ENCODE data around the gene AMBRA1.

Gene AMBRA1

DNA sequence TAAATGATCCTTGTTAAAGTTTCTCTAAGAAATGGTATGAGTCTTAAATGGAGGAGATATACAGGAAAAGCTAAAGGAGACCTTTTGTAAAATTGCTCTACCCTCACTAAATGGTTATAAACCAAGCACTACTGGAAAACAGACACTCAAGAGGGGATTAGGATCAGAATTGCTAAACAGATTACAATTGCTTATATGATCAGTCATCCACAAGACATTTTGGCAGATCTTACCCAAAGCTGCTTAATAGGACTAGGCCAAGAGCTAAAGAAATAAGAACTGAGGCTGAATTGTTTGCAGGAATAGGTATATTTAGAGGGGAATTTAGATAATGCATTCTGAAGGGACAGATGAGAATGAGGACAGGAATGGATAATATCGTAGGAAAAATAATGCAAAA is 13.7 kb upstream of the AMBRA1 start:
- TF ChIP-seq SPI1 (IDR thresholded peaks at IDR 0.05; ENCODE audit: borderline replicate concordance, low read depth) (no peak), POLR2AphosphoS5 (IDR thresholded peaks at IDR 0.05; ENCODE audit: low read depth) (no peak), REST (IDR thresholded peaks at IDR 0.05; ENCODE audit: insufficient replicate concordance, low read depth) (no peak), GABPA (IDR thresholded peaks at IDR 0.05; ENCODE audit: low read depth) (no peak)
- TF ChIP-seq, protein P1, sequence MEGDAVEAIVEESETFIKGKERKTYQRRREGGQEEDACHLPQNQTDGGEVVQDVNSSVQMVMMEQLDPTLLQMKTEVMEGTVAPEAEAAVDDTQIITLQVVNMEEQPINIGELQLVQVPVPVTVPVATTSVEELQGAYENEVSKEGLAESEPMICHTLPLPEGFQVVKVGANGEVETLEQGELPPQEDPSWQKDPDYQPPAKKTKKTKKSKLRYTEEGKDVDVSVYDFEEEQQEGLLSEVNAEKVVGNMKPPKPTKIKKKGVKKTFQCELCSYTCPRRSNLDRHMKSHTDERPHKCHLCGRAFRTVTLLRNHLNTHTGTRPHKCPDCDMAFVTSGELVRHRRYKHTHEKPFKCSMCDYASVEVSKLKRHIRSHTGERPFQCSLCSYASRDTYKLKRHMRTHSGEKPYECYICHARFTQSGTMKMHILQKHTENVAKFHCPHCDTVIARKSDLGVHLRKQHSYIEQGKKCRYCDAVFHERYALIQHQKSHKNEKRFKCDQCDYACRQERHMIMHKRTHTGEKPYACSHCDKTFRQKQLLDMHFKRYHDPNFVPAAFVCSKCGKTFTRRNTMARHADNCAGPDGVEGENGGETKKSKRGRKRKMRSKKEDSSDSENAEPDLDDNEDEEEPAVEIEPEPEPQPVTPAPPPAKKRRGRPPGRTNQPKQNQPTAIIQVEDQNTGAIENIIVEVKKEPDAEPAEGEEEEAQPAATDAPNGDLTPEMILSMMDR (IDR thresholded peaks at IDR 0.05; ENCODE audit: insufficient read depth, low read length) = no peak
- no peaks in the 10 kb centered on the region for H3K27me3 ChIP-seq (ENCODE audit: insufficient read depth, poor library complexity, severe bottlenecking)
- no peak overlapping the region for H3K27ac ChIP-seq (replicated peaks)
- DNase-seq (ENCODE audit: low read depth in 1 of 2, low spot score in 1 of 2) = no peak
- no peak overlapping the region for H3K4me3 ChIP-seq (replicated peaks; ENCODE audit: insufficient read depth, low read length)

DNA sequence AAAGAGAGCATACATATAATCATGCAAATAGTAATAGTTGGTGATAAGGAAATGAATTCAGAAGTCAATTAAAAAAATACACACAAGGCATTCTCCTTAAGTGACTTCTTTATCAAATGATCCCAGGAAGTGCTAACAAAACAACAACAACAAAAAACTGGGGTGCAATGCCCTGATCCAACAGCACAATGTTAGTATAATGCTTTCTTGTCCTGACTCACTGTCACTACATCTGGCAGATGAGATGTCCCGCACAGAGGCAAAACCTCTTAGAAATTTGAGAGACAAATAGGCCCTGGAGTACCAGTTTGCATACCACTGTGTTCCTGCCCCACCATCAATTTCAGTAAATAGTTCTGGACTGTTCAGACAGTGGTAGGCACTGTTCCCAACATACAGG is 11.0 kb upstream of the AMBRA1 start:
- Histone ChIP-seq H3K27ac (replicated peaks) (no peak overlapping the region), H3K4me3 (replicated peaks; ENCODE audit: insufficient read depth, low read length) (no peak overlapping the region), H3K27me3 (ENCODE audit: insufficient read depth, poor library complexity, severe bottlenecking) (no peaks in the 10 kb centered on the region)
- no peak for DNase-seq (ENCODE audit: low read depth in 1 of 2, low spot score in 1 of 2)
- TF ChIP-seq, protein P1 (IDR thresholded peaks at IDR 0.05; ENCODE audit: insufficient read depth, low read length) = no peak

DNA sequence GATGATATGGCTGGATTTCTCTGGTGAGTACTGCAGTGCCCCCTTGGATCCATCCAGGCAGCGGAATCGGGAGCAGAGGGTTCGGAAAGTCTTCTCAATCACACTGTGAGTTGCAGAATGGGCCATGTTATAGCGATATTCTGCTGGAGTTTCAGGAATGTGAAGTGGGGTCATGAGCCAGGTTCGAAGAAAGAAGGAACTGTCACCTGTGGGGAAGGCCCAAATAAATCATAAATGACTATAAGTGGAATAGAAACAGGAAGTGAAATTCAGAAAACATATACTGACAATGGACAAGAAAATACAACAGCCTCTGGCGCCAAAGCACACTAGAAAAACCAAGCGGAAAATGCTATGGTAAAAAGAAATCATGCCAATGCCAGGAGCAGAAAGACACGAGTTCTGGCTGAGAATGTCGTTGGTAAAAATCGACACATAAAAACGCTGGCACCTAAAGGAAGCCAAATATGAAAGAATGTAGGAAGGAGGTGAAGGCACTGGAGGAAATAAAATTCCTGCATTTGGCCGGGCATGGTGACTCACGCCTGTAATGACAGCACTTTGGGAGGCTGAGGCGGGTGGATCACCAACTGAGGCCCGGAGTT is 10.0 kb upstream of the AMBRA1 start:
- DNase-seq (ENCODE audit: low read depth in 1 of 2, low spot score in 1 of 2) = no peak
- TF ChIP-seq, protein P1 (IDR thresholded peaks at IDR 0.05; ENCODE audit: insufficient read depth, low read length) = no peak
- no peak for TF ChIP-seq REST (IDR thresholded peaks at IDR 0.05; ENCODE audit: insufficient replicate concordance, low read depth)
- 0 out of 2 replicates have a peak, but pooled peaks have one; percentile 12 for TF ChIP-seq SPI1 (IDR thresholded peaks at IDR 0.05; ENCODE audit: borderline replicate concordance, low read depth)

DNA sequence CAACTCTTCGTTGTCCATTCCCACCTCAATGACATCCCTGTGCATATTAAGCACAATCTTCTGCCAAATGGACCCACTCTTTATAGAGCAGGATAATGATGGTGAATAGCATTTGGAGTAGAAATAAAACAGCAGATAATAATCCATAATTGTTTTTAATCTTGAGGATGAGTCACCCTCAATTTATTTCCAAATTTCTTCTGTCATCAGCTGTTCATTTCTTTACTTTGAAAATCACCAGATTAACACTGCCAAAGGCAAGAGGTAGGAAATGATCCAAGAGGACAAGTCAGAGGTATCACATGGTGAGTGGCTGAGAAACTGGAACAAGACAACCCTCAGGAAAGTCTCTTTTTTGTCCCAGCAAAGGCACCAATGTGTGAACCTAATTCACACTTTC is 7.3 kb upstream of the AMBRA1 start:
- Histone ChIP-seq H3K4me3 (replicated peaks; ENCODE audit: insufficient read depth, low read length) (no peak overlapping the region), H3K27ac (replicated peaks) (no peak overlapping the region), H3K27me3 (ENCODE audit: insufficient read depth, poor library complexity, severe bottlenecking) (no peaks in the 10 kb centered on the region)
- DNase-seq (ENCODE audit: low read depth in 1 of 2, low spot score in 1 of 2) = no peak
- TF ChIP-seq REST (IDR thresholded peaks at IDR 0.05; ENCODE audit: insufficient replicate concordance, low read depth) (no peak), GABPA (IDR thresholded peaks at IDR 0.05; ENCODE audit: low read depth) (no peak), POLR2AphosphoS5 (IDR thresholded peaks at IDR 0.05; ENCODE audit: low read depth) (no peak), SPI1 (IDR thresholded peaks at IDR 0.05; ENCODE audit: borderline replicate concordance, low read depth) (no peak)
- TF ChIP-seq, protein P1 (IDR thresholded peaks at IDR 0.05; ENCODE audit: insufficient read depth, low read length) = no peak

More for the DNA sequence above, 10.0 kb upstream of the AMBRA1 start:
- H3K27me3 ChIP-seq (ENCODE audit: insufficient read depth, poor library complexity, severe bottlenecking) = no peaks in the 10 kb centered on the region
- no peak overlapping the region for H3K27ac ChIP-seq (replicated peaks)
- no peak overlapping the region for H3K4me3 ChIP-seq (replicated peaks; ENCODE audit: insufficient read depth, low read length)
